Kidney (tissue), 14 donors: Measurements from ENCODE around the gene TRPC6. TPM values are rescaled to one million over a fixed set of nuclear protein-coding genes. Genes with fewer than 3 reads are reported as not detected.

Experiments
- DNase-seq, 5 donors: peaks; one replicate each; pipeline ENCODE4 v3.0.0-alpha.2; 2013 to 2020
- FAIRE-seq: peaks from 2 replicates; lab custom pipeline; 2012; peaks lifted over from hg19 to GRCh38; lab: Jason Lieb, UNC
- H3K27ac ChIP-seq, 2 donors: one replicate each; pipeline ENCODE4 v1.7.0; 2013; ENCODE audit warnings: low read depth in 2 of 2, low read length in 2 of 2, inconsistent platforms in 1 of 2
- H3K27me3 ChIP-seq: one replicate; pipeline ENCODE4 v1.7.1; 2013; ENCODE audit warnings: low read length, inconsistent platforms; ENCODE audit not compliant: control insufficient read depth, insufficient read depth
- H3K36me3 ChIP-seq, 3 donors: one replicate each; pipeline versions ENCODE4 v1.7.0 to v1.7.1; 2013; ENCODE audit warnings: low read length in 3 of 3, control low read depth in 1 of 3, inconsistent platforms in 1 of 3; ENCODE audit not compliant: insufficient read depth in 3 of 3, control insufficient read depth in 2 of 3
- H3K4me1 ChIP-seq, 3 donors: one replicate each; pipeline versions ENCODE4 v1.7.0 to v1.7.1; 2013; ENCODE audit warnings: low read length in 3 of 3, inconsistent platforms in 1 of 3, low read depth in 1 of 3; ENCODE audit not compliant: control insufficient read depth in 2 of 3, insufficient read depth in 2 of 3
- H3K4me3 ChIP-seq, 3 donors: one replicate each; pipeline versions ENCODE4 v1.7.0 to v1.8.1; 2013; ENCODE audit warnings: low read length in 3 of 3, control low read depth in 1 of 3, inconsistent platforms in 1 of 3
- H3K9ac ChIP-seq, 3 donors: one replicate each; pipeline versions ENCODE4 v1.7.0 to v1.7.1; 2013; ENCODE audit warnings: low read length in 3 of 3, control low read depth in 1 of 3, inconsistent platforms in 1 of 3
- H3K9me3 ChIP-seq, 3 donors: one replicate each; pipeline versions ENCODE4 v1.7.0 to v1.7.1; 2013; ENCODE audit warnings: low read length in 3 of 3, control low read depth in 1 of 3, inconsistent platforms in 1 of 3; ENCODE audit not compliant: control insufficient read depth in 2 of 3, insufficient read depth in 1 of 3
- intact Hi-C: fragments of 100-400 bp; cut with DNase I; formaldehyde crosslinking; loops from one replicate; pipeline ENCODE4 v1.11.1; 2022
- polyA plus RNA-seq: library from polyadenylated mRNA; stranded (reverse); fragments of 350-450 nt; fragmentation: Illumina TruSeq; extraction: RNeasy Lipid Tissue Mini Kit (QIAGEN cat#74804); gene quantifications from one replicate; pipeline ENCODE4 v1.2.3, GENCODE V29; 2014; ENCODE audit warnings: low read depth, low replicate concordance; ENCODE audit not compliant: insufficient read depth
- total RNA-seq: library from RNA; stranded (reverse); fragmentation: NEBNext Ultra II Directional; extraction: Animal tissue kit (Norgen Biotek cat#: 25700); gene quantifications from one replicate; pipeline ENCODE4 v1.2.1, GENCODE V29; 2021
- TF ChIP-seq, protein P1 (sequence below): IDR thresholded peaks from 3 replicates; pipeline ENCODE4 v1.5.1; 2012; ENCODE audit warnings: mild to moderate bottlenecking, moderate library complexity, borderline replicate concordance; ENCODE audit not compliant: insufficient read depth; ENCODE audit errors: extremely low read depth
- donor health status: control.
- donor health status: control.
- donor health status: control.
- donor health status: control.
- donor health status: control.
- donor health status: DM: yes; HTN: yes; CAD: no.
- donor health status: Normal renal cell carcinoma (clear cell type).

Gene TRPC6
- total and polyA plus RNA-seq, 2 donors from 2014 or later = 1.3 to 1.4 TPM

DNA sequence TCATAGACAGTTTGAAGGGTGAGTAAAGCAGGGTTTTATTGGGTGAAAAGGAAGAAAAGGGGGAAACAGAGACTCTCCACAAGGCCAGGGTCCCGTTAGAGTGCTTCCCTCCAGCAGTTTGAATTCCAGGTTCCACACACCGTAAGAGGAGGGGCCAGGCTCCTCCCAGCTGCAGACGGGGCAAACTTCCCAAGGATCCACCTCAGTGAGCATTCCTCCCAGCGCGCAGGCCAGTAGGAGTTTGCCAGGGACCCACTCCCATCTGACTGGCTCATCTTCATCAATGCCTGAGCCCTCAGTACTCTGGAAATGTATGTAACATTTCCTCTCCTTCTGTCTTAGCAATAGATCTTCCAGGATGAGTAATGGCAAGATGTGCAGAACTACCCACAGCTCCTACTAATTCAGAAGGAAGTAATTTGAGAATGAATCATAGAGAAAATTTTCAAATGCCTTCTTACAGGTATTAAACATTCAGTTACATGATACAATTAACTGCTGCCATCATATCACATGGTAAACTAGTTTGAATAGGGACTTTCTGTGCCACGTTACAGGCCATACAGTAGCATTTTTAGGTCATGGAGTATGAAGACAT is 34.0 kb upstream of the TRPC6 start:
- no peaks in the 10 kb centered on the region for H3K9me3 ChIP-seq
- H3K36me3 ChIP-seq = no peaks in the 10 kb centered on the region
- no peaks in the 10 kb centered on the region for H3K4me1 ChIP-seq
- peak in 4 of 5 donors; percentile 53 to 61 (median 54) for DNase-seq
- TF ChIP-seq, protein P1, sequence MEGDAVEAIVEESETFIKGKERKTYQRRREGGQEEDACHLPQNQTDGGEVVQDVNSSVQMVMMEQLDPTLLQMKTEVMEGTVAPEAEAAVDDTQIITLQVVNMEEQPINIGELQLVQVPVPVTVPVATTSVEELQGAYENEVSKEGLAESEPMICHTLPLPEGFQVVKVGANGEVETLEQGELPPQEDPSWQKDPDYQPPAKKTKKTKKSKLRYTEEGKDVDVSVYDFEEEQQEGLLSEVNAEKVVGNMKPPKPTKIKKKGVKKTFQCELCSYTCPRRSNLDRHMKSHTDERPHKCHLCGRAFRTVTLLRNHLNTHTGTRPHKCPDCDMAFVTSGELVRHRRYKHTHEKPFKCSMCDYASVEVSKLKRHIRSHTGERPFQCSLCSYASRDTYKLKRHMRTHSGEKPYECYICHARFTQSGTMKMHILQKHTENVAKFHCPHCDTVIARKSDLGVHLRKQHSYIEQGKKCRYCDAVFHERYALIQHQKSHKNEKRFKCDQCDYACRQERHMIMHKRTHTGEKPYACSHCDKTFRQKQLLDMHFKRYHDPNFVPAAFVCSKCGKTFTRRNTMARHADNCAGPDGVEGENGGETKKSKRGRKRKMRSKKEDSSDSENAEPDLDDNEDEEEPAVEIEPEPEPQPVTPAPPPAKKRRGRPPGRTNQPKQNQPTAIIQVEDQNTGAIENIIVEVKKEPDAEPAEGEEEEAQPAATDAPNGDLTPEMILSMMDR = no peak
- intact Hi-C loops = no loop called here
- FAIRE-seq = no peak
- H3K9ac ChIP-seq = no peak overlapping the region
- H3K4me3 ChIP-seq = no peak overlapping the region
- no peak overlapping the region for H3K27ac ChIP-seq
- no peaks in the 10 kb centered on the region for H3K27me3 ChIP-seq

DNA sequence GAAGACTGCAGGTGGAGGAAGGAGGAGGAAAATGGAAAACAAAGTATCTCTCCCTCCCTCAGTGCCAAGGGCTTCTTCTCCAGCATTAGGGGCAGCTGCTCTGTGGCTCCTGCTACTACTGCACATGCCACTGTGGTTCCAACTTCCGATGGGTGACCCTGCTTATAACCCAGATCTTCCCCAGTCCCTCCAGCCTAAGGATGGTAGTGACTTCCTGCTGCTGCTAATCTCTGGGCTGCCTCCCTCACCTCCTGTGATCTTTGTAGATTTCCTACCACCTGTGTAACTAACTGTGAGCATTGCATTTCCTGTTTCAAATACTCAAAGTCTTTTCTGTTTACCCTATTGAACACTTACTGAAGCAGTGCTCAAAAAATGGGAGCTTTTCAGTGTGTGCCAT is 28.7 kb upstream of the TRPC6 start:
- intact Hi-C loops = no loop called here
- Histone ChIP-seq H3K9me3 (no peaks in the 10 kb centered on the region), H3K4me3 (no peak overlapping the region), H3K27ac (no peak overlapping the region), H3K4me1 (no peaks in the 10 kb centered on the region), H3K36me3 (no peaks in the 10 kb centered on the region), H3K27me3 (no peaks in the 10 kb centered on the region), H3K9ac (no peak overlapping the region)
- TF ChIP-seq, protein P1 = no peak
- FAIRE-seq = no peak
- no peak for DNase-seq

DNA sequence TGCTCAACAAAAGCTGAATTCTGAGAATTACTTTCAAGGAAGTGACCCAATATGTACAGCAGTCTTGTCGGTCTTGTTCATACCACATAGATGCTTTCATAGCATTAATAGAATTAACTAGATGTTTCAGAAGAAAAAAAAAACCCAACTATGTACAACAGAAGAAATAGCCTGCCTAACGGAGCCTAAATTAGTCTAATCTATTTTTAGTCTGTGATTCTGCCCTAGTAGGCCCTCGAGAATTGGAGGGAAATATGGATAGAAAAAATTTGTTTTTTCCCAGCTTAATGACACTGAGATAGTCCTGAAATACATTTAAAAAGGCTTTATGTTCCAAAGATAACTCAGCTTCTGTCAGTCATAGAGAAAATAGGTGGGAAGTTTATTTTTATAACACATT is 17.1 kb upstream of the TRPC6 start:
- no peak for FAIRE-seq

More for the DNA sequence above, 17.1 kb upstream of the TRPC6 start:
- Histone ChIP-seq H3K9ac (no peak overlapping the region), H3K27ac (no peak overlapping the region), H3K9me3 (no peaks in the 10 kb centered on the region), H3K4me3 (no peak overlapping the region), H3K27me3 (no peaks in the 10 kb centered on the region), H3K4me1 (no peaks in the 10 kb centered on the region), H3K36me3 (no peaks in the 10 kb centered on the region)
- intact Hi-C loops = no loop called here
- TF ChIP-seq, protein P1 = no peak
- no peak for DNase-seq
